Measurements from ENCODE around the gene MRPL55. TPM values are rescaled to one million over a fixed set of nuclear protein-coding genes. Genes with fewer than 3 reads are reported as not detected.
"Not testable (repeated sequence)": the region's sequence is repeated elsewhere in the genome, so short reads cannot be mapped to it uniquely, and the experiment has no call there.

MRPL55 gene
- total RNA-seq, 1 donor from 2014 or later: 61.7 TPM

DNA sequence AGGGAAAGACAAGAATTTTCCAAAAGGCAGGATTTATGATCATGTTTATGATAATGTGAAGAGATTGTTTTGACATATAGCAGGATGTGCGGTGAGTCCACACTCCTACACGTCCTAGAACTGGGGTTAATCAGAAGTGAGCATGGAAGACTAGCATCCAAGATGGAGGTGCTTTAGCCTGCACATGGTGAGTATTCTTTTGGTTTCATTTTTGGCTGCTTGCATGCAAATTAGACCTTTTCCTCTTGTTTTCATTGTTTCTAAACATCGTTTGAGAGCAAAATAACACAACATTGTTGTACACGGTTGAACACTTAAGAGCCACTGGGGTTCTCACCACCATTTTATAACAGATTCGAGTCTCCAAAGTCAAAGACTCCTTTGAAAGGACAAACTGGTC lies 16.1 kb upstream of the MRPL55 start:
- Mint-ChIP-seq H3K9me3 (no peaks in the 10 kb centered on the region), H3K36me3 (ENCODE audit: low read depth) (no peaks in the 10 kb centered on the region), H3K27ac (no peak overlapping the region), H3K4me3 (no peak overlapping the region), H3K4me1 (ENCODE audit: low read depth) (peaks cover 7% of the 10 kb centered on the region), H3K27me3 (ENCODE audit: insufficient read depth) (peaks cover 11% of the 10 kb centered on the region)
- intact Hi-C loops (cut with micrococcal nuclease): no loop called here
- no peak for DNase-seq (ENCODE audit: low spot score)

DNA sequence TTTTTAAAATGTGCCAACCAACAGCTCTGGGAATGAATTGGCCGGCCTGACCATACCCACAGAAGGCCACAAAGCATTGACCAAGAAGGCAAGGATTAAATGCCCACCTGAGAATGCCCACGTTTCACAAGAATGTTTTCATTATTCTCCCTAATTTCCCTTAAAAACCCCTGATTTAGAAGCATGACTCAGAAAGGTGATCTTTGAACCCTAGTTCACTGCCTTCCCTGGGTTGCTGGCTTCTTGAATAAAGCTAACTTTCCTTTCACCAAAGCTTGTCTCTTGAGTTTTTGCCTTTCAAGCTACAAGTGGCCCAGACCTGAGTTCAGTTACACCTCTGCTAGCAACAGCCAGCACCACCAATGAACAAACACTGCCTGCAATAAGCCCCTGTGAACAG lies 14.4 kb upstream of the MRPL55 start:
- H3K36me3 Mint-ChIP-seq (ENCODE audit: low read depth): no peaks in the 10 kb centered on the region
- no peak overlapping the region for H3K27ac Mint-ChIP-seq
- H3K4me3 Mint-ChIP-seq: no peak overlapping the region
- peaks cover 3% of the 10 kb centered on the region for H3K27me3 Mint-ChIP-seq (ENCODE audit: insufficient read depth)
- intact Hi-C loops (cut with micrococcal nuclease): no loop called here
- peaks cover 7% of the 10 kb centered on the region for H3K4me1 Mint-ChIP-seq (ENCODE audit: low read depth)
- DNase-seq (ENCODE audit: low spot score): no peak
- no peaks in the 10 kb centered on the region for H3K9me3 Mint-ChIP-seq

DNA sequence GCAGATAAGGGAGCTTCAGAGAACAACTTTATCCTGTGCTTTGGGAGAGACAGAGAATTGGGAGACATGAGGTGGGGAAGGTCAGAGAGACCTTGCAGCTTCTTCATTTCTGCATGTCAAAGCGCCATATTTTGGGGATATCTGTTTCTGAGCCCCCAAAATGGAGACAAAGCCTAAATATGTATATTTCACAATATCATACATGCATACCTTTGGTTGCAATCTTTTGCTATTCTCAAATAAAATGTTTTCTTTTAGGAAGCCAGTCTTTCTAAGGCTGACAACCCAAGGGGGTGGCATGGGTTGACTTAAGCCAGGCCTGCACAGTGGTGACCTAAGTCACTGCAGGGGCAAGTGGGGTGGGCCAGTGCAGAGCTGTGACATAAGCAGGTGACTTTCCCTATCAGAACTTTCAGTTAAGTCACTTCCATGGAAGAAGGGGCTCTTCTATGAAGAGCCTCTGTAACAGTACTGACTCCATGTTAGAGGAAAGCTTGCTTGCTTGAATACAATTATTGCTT lies 13.9 kb upstream of the MRPL55 start:
- intact Hi-C loops (cut with micrococcal nuclease): no loop called here
- H3K4me3 Mint-ChIP-seq: no peak overlapping the region
- no peak for DNase-seq (ENCODE audit: low spot score)
- peaks cover 3% of the 10 kb centered on the region for H3K9me3 Mint-ChIP-seq
- peaks cover 3% of the 10 kb centered on the region for H3K27me3 Mint-ChIP-seq (ENCODE audit: insufficient read depth)
- peaks cover 2% of the 10 kb centered on the region for H3K36me3 Mint-ChIP-seq (ENCODE audit: low read depth)
- H3K4me1 Mint-ChIP-seq (ENCODE audit: low read depth): peaks cover 7% of the 10 kb centered on the region
- H3K27ac Mint-ChIP-seq: no peak overlapping the region

DNA sequence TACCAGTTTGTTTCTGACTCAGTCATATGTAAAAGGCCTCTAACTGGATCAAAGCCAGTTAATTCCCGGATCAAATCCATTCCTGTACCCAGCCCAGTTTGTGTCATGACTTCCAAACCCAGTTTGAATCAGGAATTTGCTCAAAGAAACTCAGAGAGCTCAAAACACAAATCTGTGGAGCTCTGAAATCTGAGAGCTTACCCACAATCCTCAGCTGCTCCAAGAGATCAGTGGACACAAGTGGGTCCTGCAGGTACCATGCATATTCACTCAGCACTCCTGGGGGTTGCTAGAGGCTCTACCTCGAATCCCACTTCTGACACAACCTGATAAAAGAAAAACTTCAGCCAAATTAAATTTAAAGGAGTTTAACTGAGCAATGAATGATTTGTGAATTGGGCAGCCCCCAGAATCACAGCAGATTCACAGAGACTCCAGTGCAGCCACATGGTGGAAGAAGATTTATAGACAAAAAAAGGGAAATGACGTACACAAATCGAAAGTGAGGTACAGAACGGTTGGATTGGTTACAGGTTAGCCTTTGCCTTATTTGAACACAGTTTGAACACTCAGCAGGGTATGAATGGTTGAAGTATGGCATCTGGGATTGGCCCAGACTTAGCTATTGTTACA lies 11.9 kb upstream of the MRPL55 start:
- Mint-ChIP-seq H3K9me3 (peaks cover 8% of the 10 kb centered on the region), H3K27me3 (ENCODE audit: insufficient read depth) (peaks cover 2% of the 10 kb centered on the region), H3K4me1 (ENCODE audit: low read depth) (peaks cover 7% of the 10 kb centered on the region), H3K27ac (no peak overlapping the region), H3K36me3 (ENCODE audit: low read depth) (peaks cover 4% of the 10 kb centered on the region), H3K4me3 (no peak overlapping the region)
- no peak for DNase-seq (ENCODE audit: low spot score)
- intact Hi-C loops (cut with micrococcal nuclease): no loop called here

DNA sequence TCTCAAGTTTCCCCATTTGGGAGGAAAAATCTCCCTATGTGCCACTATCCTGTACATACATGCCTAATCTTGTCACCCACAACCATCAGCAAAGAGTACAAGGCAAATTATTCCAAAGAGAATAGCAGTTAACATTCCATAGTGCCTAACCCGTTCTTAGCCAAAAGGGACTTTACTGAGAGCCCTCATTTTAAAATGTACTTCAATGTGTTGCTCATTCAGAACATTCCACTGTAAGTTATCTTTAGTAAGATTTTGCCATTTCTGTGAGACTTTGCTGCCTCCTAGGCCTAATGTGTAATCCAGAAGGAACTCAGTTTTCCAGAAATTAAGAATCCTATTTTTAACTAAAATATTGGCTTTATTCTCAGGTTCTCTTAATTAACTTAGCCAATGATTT lies 11.3 kb upstream of the MRPL55 start:
- Mint-ChIP-seq H3K9me3 (peaks cover 8% of the 10 kb centered on the region), H3K4me3 (no peak overlapping the region), H3K27me3 (ENCODE audit: insufficient read depth) (peaks cover 2% of the 10 kb centered on the region), H3K36me3 (ENCODE audit: low read depth) (peaks cover 4% of the 10 kb centered on the region), H3K4me1 (ENCODE audit: low read depth) (peaks cover 5% of the 10 kb centered on the region), H3K27ac (no peak overlapping the region)
- intact Hi-C loops (cut with micrococcal nuclease): no loop called here
- DNase-seq (ENCODE audit: low spot score): no peak

DNA sequence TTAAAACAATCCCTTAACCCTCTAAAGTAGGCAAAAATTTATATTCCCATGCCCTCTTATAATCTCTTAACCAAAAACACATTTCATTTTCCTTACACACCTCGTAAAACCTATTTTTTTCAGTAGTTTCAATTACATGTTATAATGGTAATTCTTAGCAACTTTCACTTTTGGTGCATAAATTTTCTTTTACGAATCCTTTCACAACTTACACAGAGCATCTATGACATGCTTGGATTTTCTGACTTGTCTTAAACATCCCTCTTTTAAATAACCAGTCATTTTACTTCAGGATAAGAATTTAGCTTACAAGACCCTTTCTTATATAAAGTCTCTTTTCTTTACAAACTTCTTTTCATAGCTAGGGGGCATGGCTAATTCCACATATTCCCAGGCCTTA lies 8.9 kb upstream of the MRPL55 start:
- H3K27me3 Mint-ChIP-seq (ENCODE audit: insufficient read depth): peaks cover 2% of the 10 kb centered on the region
- intact Hi-C loops (cut with micrococcal nuclease): no loop called here
- H3K4me1 Mint-ChIP-seq (ENCODE audit: low read depth): no peaks in the 10 kb centered on the region
- peaks cover 4% of the 10 kb centered on the region for H3K36me3 Mint-ChIP-seq (ENCODE audit: low read depth)
- DNase-seq (ENCODE audit: low spot score): no peak
- H3K9me3 Mint-ChIP-seq: peaks cover 8% of the 10 kb centered on the region
- H3K4me3 Mint-ChIP-seq: no peak overlapping the region
- H3K27ac Mint-ChIP-seq: no peak overlapping the region

DNA sequence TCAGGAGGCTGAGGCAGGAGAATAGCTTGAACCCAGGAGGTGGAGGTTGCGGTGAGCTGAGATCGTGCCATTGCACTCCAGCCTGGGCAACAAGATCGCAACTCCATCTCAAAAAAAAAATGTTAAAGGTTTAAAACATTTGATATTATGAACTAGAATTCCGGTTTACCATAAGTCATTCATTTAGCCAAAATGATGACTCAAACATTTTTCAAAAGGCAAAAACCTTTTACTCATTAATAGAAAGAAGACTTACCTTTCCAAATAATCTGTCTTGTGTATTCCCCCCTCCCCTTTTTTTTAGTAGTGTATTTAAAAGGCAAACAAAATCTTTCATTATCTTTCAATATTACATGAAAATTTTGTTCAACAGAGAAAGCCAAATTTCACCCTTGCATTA lies 8.2 kb upstream of the MRPL55 start:
- H3K4me3 Mint-ChIP-seq: no peak overlapping the region
- H3K36me3 Mint-ChIP-seq (ENCODE audit: low read depth): peaks cover 4% of the 10 kb centered on the region
- DNase-seq (ENCODE audit: low spot score): no peak
- H3K27me3 Mint-ChIP-seq (ENCODE audit: insufficient read depth): peaks cover 1% of the 10 kb centered on the region
- no peaks in the 10 kb centered on the region for H3K4me1 Mint-ChIP-seq (ENCODE audit: low read depth)
- intact Hi-C loops (cut with micrococcal nuclease): no loop called here
- H3K9me3 Mint-ChIP-seq: peaks cover 8% of the 10 kb centered on the region
- H3K27ac Mint-ChIP-seq: no peak overlapping the region

DNA sequence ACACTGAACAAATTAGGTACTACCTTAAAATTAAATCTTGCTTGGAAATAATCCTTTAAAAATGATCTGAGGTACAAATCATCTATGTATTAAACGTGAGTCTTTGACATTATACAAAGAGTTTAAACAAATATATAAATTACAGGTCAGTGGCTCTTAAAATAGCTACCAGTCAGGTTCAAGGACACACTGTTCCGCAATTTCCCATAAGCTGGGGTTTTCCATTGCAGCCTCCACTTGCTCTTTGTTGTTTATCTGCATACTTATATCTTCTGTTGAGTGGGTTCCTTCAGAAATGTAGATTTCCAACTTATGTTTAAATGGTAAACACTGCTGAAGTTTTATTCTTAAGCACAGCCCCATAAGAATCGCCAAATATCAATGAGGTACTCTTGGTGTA lies 5.7 kb upstream of the MRPL55 start:
- peaks cover 3% of the 10 kb centered on the region for H3K27me3 Mint-ChIP-seq (ENCODE audit: insufficient read depth)
- H3K27ac Mint-ChIP-seq: no peak overlapping the region
- no peak overlapping the region for H3K4me3 Mint-ChIP-seq
- peaks cover 5% of the 10 kb centered on the region for H3K4me1 Mint-ChIP-seq (ENCODE audit: low read depth)
- H3K9me3 Mint-ChIP-seq: peaks cover 8% of the 10 kb centered on the region
- intact Hi-C loops (cut with micrococcal nuclease): no loop called here
- H3K36me3 Mint-ChIP-seq (ENCODE audit: low read depth): peaks cover 4% of the 10 kb centered on the region
- no peak for DNase-seq (ENCODE audit: low spot score)

DNA sequence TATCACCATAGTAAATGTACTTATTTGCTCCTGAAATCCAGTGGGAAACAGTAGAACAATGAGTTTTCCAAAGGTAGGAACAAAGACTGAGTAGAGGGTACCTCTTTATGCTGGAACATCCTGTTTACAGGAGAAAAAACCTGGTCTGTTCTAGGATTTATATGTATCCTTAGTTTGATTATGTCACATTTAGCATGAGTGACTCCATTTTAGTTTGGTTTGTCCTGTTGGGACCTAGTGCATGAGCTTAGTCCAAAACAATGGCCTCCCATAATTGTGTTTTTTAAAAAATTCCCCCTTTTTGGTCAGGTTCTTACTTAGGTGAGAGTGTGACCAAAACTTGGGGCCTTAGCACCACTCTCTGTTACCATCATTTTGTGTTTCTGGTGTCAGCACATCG lies 3.5 kb upstream of the MRPL55 start:
- no peak overlapping the region for H3K4me3 Mint-ChIP-seq
- no peak overlapping the region for H3K27ac Mint-ChIP-seq
- H3K36me3 Mint-ChIP-seq (ENCODE audit: low read depth): no peaks in the 10 kb centered on the region
- intact Hi-C loops (cut with micrococcal nuclease): no loop called here
- H3K9me3 Mint-ChIP-seq: peaks cover 3% of the 10 kb centered on the region
- H3K4me1 Mint-ChIP-seq (ENCODE audit: low read depth): peaks cover 20% of the 10 kb centered on the region
- no peak for DNase-seq (ENCODE audit: low spot score)
- H3K27me3 Mint-ChIP-seq (ENCODE audit: insufficient read depth): peaks cover 3% of the 10 kb centered on the region

DNA sequence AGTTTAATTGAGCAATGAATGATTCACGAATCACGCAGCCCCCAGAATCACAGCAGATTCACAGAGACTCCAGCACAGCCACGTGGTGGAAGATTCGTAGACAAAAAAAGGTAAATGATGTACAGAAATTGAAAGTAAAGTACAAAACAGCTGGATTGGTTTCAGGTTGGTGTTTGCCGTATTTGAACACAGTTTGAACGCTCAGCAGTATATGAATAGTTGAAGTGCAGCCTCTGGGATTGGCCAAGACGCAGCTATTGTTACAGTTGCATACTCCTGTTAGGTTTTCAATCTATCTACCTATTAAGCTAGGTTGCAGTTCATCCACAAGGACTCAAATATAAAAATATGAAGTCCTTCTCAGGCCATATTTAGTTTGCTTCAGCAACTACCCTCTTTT lies 3.1 kb upstream of the MRPL55 start:
- Mint-ChIP-seq H3K27ac (no peak overlapping the region), H3K27me3 (ENCODE audit: insufficient read depth) (peaks cover 3% of the 10 kb centered on the region), H3K4me1 (ENCODE audit: low read depth) (peaks cover 24% of the 10 kb centered on the region), H3K9me3 (peaks cover 3% of the 10 kb centered on the region), H3K4me3 (no peak overlapping the region), H3K36me3 (ENCODE audit: low read depth) (no peaks in the 10 kb centered on the region)
- no peak for DNase-seq (ENCODE audit: low spot score)
- intact Hi-C loops (cut with micrococcal nuclease): no loop called here

DNA sequence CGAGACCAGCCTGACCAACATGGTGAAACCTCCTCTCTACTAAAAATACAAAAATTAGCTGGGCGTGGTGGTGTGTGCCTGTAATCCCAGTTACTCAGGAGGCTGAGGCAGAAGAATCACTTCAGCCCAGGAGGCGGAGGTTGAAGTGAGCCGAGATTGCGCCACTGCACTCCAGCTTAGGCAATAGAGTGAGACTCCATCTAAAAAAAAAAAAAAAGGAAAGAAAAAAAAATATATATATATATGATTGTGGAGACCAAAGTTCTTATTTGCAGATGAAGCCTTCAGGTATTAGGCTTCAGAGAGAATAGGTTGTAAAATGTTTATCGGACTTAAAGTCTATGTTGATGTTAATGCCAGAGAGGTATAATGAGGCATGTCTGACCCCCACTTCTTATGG lies 2.2 kb upstream of the MRPL55 start:
- H3K4me1 Mint-ChIP-seq (ENCODE audit: low read depth): peaks cover 24% of the 10 kb centered on the region
- H3K36me3 Mint-ChIP-seq (ENCODE audit: low read depth); H3K9me3 Mint-ChIP-seq; H3K27ac Mint-ChIP-seq; H3K4me3 Mint-ChIP-seq; intact Hi-C loops (cut with micrococcal nuclease); DNase-seq (ENCODE audit: low spot score); H3K27me3 Mint-ChIP-seq (ENCODE audit: insufficient read depth): not testable (repeated sequence)

DNA sequence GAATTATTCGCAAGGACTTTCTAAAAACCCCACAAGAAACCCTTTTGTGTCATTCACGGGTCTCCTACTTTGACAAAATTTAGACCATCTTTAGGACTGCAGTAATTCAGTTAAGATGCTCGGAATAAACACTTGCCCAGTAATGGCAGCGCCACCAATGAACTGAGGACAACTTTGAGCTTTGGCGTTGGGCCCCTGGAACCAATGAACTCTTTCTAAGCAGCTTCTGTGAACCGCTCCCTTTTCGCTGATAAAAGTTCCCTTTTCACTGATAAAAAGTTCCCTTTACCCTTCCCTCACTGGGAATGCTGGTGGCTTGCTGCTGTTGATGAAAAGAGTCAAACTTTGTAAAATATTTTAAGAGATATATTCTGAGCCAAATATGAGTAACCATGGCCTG lies 1.5 kb upstream of the MRPL55 start:
- Mint-ChIP-seq H3K9me3 (no peaks in the 10 kb centered on the region), H3K4me1 (ENCODE audit: low read depth) (peaks cover 24% of the 10 kb centered on the region), H3K27ac (no peak overlapping the region), H3K36me3 (ENCODE audit: low read depth) (peaks cover 7% of the 10 kb centered on the region), H3K27me3 (ENCODE audit: insufficient read depth) (peaks cover 3% of the 10 kb centered on the region), H3K4me3 (peak overlapping the region; percentile 1)
- no peak for DNase-seq (ENCODE audit: low spot score)
- intact Hi-C loops (cut with micrococcal nuclease): no loop called here

DNA sequence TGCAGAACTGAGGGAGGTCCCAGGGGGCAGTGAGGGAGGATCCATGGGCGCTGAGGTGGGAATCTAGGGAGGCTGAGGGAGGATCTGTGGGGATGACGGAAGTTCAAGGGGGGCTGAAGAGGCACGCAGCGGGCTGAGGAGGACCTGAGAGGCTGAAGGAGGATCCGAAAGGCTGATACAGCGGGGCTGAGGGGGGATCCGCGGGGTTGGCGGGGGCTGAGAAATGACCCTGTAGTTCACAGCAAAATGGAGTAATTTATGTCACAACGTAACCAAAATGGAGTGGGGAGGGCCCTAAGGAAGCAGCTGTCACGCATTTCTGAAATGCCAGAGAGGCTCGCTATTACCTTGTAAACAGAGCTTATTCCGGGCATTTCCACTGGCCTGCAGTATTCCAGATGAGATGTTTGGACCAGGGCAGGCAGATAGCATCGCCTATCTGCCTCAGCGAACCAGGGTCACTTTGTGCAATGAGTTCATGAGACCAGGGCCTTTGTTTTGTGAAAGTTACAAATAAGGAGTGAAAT lies 926 bp upstream of the MRPL55 start:
- H3K27ac Mint-ChIP-seq: peak overlapping the region; percentile 89
- intact Hi-C loops (cut with micrococcal nuclease): loop anchor here (1.0 to 5.0 kb wide), 12 partner anchors 21 to 568 kb away; partner anchors contain the start of gene ARF1
- H3K4me1 Mint-ChIP-seq (ENCODE audit: low read depth): peaks cover 24% of the 10 kb centered on the region
- peaks cover 3% of the 10 kb centered on the region for H3K27me3 Mint-ChIP-seq (ENCODE audit: insufficient read depth)
- peak overlapping the region; percentile 87 for H3K4me3 Mint-ChIP-seq
- no peak for DNase-seq (ENCODE audit: low spot score)
- H3K36me3 Mint-ChIP-seq (ENCODE audit: low read depth): peaks cover 7% of the 10 kb centered on the region
- H3K9me3 Mint-ChIP-seq: no peaks in the 10 kb centered on the region

DNA sequence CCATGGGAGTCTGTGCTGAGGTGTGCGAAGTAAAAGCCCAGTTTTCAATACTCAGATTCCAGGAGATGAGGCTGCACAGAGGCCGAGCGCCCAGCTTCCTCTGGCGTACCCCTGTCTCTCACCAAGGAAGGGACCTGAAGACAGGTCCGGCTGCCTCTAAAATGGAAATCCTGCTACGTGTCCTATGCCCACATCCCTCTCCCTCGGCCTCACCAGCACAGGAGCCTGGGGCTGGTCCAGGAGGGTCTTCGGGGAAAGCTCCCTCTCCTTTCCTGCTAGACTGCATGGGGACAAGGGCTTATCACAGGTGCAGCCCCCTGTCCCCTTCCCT lies 392 bp downstream of the MRPL55 start:
- Mint-ChIP-seq H3K27ac (peak overlapping the region; percentile 89), H3K4me1 (ENCODE audit: low read depth) (peaks cover 33% of the 10 kb centered on the region), H3K27me3 (ENCODE audit: insufficient read depth) (peaks cover 3% of the 10 kb centered on the region), H3K4me3 (peak overlapping the region; percentile 87), H3K36me3 (ENCODE audit: low read depth) (peaks cover 7% of the 10 kb centered on the region), H3K9me3 (no peaks in the 10 kb centered on the region)
- no peak for DNase-seq (ENCODE audit: low spot score)
- intact Hi-C loops (cut with micrococcal nuclease): loop anchor here (1.0 to 5.0 kb wide), 12 partner anchors 23 to 566 kb away; partner anchors contain the start of gene ARF1
